ENCODE results near the gene FRMD3. TPM values are rescaled to one million over a fixed set of nuclear protein-coding genes. Genes with fewer than 3 reads are reported as not detected.

FRMD3 gene
- total RNA-seq, 1 donor from 2014 or later = 1.0 TPM

DNA sequence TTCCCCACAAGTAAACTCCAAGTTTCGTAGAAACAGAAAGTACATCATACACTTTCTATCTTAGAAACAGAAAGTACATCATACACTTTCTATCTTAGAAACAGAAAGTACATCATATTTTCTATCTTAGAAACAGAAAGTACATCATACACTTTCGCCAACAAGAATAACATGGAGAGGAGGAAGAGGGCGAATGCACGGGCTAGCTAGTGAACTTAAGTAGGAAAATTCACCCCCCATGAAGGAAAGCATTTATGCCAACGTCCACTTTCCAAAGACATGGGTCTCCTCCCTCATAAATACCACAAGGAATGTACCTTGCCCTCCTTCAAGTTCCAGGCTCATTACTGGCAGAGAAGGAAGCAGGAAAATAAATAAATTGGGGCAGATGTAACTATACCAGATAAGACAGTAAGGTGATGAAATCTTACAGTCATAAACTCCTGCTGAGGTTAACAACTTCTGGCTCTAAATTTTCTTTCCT is 64.7 kb downstream of the FRMD3 start:
- DNase-seq (ENCODE audit: low read depth) = peak; percentile 48

DNA sequence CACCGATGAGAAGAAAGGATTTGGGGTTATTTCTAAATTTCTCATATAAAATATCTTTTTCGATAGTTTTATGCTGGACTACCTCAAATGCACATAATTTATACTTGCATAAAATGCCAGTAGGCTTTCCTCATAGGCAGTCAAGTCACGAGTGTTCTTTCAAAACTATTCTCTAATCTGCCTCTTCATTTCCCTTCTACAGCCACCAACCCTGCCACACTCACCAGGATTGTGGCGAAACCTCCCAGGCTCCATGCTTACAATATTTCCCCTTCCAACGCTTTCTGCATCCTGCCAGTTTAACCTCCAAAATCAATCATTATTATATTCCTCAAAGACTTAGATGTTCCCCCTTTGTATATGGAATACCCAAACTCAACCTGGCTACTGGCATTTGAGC is 65.4 kb downstream of the FRMD3 start:
- no peak for DNase-seq (ENCODE audit: low read depth)

DNA sequence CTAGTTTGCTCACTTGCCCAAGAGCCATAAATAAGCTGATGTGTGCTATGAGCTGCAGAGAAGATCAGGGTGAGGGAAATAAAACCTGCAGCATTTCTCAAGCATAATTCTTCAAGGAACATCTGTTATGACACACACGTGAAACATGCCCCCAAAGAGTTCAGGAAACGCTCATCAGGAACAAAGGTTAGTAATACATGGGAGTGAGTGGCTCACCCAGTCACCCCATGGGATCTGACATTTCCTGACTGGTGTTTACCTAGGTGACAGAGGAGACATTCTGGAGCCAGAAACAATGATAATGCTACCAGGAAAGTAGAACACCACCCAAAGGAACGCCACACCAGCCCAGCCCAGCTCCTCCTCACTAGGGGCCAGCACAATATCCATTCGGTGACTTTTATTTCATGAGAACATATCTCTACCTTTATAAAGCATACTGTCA is 66.0 kb downstream of the FRMD3 start:
- peak; percentile 56 for DNase-seq (ENCODE audit: low read depth)

DNA sequence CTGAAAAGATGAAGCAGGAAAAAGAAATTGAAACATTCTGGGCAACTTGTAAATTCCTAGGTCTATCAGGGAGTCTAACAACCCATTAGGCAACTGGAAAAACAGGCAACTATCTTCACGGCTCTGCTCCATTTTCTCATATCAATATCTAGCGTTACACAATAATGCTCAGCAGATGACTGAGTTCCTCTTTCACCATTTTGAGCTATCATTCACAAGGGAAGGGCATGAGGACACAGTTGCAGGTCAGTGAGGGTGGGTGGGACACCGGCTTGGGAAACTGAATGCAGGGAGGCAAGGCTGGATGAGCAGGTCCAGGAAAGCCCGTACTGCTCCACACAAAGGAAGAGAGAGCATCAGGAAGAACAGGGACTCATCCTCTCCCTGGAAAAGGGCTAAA is 67.0 kb downstream of the FRMD3 start:
- DNase-seq (ENCODE audit: low read depth) = no peak

DNA sequence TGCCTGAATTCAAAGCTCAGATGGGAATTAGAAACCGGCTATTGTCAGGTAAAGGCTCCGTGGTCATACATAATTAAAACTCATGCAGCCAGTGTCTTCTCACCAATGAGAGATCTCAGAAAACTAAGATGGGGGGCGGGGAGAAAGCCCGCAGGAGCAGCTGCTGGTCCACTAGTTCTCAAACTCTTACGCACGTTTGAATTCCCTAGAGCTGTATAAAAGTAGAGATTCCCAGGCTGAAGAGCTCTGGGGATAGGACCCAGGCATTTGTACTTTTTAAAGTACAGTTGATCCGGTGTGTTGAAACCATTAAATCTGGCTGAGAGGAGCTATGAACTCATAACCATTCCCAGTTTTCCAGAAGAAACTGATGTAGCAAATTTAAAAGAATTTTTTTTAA is 68.5 kb downstream of the FRMD3 start:
- DNase-seq (ENCODE audit: low read depth) = no peak

DNA sequence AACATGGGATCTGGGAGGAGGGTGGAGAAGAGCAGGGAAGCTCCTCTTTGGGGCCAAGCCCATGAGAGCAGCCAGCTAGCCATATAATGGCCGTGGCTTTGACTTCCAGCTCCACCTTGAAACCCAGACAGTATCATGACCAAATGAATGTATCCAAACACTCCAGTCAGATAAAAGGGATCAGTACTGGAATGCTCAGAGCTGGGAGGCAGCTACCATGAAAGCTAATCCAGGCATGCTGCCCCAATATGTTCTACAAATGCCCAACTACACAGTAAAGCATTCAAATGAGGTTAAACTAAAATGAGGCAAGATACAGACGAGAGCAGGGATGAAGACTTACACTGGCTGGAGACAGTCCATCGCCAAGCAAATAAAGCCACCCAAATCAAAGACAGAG is 69.4 kb downstream of the FRMD3 start:
- DNase-seq (ENCODE audit: low read depth) = no peak

DNA sequence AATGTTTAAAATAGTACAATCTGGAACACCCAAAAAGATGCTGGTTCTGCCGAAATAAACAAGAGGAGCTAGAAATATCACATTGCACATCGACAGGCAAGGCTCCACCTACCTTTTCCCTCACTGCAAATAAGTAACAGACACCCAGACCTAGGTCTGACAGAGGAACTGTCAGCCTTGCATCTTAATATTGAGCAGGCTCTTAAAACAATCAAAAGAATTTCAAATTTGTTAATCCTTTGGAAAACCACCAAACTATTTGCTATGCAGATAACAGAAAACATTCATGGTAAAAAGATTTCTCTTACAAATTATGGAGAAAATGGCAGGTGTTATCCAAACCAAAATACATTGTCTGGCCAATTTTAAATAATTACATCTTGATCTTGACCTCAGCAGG is 71.3 kb downstream of the FRMD3 start:
- no peak for DNase-seq (ENCODE audit: low read depth)

DNA sequence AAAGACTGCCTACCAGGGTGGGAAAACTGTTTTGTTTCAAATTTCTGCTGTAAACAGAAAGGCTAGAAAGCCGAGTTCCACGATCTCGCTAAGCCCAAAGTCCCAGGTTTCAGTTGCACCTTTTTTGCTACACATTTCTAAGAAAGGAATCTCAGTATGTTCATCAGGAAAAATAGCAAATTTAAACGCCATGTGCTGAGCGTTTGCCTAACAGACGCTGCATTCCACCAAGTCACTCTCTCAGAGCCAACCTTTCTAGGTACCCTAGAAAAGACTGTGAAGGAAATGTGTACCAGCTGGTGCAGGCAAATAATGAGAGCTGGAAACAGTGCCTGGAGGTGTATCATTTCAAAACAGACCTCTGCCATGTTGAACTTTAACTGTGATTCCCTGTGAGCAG is 71.8 kb downstream of the FRMD3 start:
- DNase-seq (ENCODE audit: low read depth) = peak; percentile 36

DNA sequence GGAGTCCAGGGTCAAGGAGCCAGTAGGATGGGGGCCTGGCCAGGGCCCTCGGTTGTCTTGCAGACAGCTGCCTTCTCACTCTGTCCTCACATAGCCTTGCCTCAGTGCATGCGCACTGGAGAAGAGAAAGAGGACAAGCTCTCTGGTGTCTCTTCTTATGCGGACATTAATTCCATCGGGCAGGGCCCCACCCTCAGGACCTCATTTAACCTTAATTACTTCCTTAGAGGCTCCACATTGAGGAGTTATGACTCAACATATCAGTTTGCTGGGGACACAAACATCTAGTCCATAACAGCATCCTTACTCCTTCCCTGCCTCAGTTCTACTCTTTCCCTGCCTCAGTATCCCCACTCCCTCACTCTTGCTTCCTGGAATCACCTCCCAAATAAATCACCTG is 78.4 kb downstream of the FRMD3 start:
- no peak for DNase-seq (ENCODE audit: low read depth)

DNA sequence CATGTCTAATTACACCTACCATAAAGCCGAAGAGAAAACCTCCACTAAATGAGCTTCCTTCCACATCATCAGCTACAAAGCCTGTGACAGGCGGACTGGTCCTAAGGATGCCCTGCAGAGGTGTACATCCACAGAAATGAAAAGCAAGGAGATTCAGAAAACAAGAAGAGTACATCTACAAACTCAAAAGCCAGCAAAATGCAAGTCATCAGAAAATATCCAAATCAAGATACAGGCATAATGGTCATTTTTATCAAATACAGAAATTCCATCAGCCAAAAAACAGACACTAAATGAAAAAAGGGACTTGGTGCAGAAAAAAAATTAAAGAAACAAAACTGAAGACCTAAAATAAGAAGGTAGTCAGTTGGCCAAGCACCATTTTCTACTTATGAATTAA is 79.7 kb downstream of the FRMD3 start:
- no peak for DNase-seq (ENCODE audit: low read depth)

DNA sequence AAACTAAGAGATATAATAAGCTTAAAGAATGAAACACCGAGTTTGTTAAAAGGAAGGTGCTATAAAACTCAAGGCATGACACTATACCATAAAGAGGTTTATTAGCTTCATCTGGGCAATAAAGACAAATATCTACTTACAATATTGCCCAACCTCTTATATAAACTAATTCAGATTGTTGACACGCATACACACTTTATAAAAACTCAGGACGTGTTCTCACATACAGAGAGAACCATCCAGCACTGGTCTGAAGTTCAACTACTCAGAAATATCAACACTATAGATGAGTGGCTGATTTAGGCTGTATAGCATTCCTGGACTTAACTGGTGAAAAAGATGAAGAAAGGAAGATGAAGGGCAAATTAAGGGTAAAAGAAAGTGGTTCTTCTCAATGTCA is 81.2 kb downstream of the FRMD3 start:
- no peak for DNase-seq (ENCODE audit: low read depth)

DNA sequence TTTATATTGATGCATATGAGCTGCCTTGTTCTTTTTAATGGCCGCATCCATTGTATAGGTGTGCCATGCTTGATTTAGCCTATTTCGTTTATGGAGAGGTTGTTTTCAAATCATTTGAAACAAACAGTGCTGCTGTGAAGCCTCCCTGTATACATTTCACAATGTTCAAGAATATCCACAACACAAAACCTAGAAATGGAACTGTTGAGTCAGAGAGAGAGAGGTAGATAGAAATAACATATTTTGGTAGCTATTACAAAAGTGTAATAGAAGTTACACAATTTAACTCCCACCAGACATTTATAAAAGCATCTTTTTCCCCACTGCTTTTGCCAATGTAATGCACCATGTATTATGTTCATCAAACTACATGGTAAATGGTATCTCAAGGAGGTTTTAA is 82.0 kb downstream of the FRMD3 start:
- no peak for DNase-seq (ENCODE audit: low read depth)

DNA sequence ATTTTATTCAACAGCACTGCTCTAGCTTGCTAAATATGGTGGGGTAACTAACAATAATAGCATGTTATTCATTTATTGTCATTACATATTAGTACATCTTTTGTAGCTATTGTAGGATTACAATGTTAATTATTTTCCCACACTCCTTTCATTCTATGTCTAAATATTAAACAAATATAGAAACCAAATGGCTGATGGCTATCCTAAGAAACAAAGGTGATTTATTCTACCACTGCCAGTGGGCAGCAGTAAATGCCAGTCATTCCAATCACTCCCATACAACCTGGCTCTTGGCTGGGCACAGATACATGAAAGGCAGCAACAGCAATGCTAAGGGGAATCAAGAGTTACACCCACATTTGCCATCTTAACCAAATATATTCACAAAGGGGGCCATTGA is 84.1 kb downstream of the FRMD3 start:
- peak; percentile 71 for DNase-seq (ENCODE audit: low read depth)

DNA sequence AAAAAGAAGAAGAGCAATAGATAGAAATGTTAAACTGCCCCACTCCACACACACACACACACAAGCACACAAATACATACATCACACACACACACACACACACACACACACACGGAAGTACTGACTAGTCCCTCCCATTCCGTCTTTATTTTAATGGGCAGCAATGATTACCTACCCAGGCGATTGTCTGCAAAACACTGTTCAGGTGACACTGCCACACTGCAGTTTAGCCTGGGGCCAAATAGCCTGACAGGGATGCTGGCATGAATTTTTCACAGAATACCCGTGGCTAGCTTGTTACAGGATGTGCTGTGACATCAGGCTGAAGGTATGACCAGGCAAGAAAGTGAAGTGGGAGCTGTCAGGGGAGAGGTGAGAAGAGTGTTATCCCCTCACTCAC is 86.9 kb downstream of the FRMD3 start:
- DNase-seq (ENCODE audit: low read depth) = peak; percentile 70

DNA sequence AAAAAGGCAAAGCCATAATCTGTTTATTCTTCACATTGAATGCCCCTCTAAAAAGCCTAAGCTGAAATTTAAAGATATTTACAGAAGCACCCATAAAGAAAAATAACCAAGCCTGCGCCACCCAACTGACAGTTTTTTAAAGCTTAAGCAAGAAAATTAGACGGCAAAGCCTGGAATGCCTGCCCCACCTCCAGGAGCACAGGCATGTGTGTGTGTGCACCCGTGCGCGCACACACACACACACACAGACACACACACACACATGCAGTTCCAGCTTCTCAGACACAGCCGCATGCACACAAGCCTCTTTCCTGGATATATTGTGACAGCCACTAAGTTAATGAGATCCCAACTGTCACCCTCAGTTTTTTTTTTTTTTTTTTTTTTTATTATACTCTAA is 88.2 kb downstream of the FRMD3 start:
- no peak for DNase-seq (ENCODE audit: low read depth)

DNA sequence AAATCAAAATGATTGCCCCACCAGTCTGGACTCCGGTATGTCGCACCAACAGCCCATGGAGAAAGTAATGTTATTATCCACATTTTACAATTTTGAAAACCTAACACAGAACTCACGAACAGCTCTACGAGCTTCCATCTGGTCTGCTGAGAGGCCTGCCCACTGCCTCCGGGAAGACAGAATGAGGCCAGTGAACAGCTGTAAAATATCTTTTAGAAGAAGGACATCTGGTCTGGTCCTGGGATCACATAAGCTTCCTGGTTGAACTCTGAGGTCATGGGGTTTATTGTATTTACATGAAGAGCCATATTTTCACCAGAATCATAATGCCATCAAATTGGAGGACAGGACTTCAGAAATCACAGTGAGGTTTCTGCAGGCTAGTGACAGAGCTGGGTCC is 89.0 kb downstream of the FRMD3 start:
- no peak for DNase-seq (ENCODE audit: low read depth)

DNA sequence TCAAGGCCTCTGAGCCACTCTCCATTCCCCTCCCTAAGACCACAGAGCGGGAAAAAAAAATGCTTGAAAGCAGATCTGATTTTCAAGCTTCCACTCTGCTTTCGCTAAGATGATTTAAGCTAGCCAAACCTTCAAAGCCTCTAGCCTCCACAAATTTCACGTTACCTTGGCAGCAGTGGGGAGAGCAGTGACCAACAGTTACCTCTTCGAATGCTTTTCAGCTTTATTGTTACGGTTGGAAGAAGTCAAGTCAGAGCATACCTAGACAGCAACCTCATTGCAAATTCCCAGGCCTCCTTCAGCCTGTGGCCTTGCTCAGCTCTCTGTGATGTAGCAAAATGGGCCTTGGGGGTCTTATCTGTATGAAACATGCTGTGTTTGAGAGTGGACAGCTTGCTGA is 89.6 kb downstream of the FRMD3 start:
- DNase-seq (ENCODE audit: low read depth) = no peak

DNA sequence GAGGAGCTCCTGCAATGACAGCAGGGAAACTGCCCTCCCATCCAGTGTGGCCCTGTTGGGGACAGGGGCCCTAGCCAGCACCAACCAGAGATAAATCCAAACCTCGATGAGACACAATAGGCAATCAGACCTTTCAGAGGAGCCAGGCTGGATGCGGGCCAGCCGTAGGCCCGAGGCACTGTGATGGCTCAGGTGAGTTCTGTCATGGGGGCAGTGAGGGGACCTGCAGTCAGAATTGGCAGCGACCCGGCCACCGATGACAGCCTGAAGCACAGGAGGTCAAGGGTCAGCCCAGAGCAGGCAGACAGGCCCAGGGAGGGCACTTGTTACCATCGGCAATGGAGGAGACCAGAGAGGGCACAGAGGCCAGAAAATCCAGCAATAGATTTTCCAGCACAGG is 90.8 kb downstream of the FRMD3 start:
- no peak for DNase-seq (ENCODE audit: low read depth)

DNA sequence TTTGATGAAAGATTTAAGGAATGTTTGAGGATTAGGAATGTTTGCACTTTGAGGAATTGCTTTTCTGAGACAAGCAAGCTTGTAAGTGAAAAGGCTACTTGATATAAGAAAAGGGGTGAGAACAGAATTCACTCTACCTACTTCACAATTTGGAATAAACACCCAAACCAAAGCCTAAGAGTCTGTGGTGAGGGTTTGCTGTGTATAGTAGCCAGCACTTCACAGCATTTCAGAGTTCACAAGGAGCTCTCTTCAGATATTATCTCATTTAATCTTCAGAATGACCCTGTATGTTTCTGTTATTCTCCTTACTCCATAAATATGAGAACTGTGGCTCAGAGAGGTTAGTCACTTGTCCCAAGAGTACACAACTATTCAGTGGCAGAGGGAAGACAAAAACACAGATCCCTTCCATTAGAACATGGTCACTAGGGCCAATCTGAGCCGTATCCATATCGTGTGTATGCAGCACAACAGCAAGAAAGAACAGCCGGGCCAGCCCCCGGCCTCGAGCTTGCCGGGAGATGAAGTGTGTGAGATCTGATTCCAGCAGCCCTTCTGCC is 92.4 kb downstream of the FRMD3 start:
- DNase-seq (ENCODE audit: low read depth) = no peak

DNA sequence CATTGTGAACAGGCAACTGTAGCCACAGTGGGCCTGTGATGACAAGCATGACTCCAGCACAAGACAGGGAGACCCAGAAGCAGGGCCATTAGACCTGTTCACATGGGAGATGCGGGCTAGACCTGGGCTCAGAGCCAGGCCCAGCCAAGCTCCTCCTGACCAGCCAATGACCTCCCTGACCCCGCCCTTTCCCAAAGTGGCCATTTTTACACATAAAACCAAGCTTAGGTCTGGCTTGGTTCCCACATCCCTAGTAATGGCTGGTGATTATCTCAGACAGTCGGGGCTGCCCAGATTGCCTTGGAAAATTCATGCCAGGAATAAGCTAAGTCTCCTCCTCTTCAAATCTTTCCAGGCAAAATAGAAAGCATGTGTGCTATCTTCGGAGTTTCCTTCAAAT is 94.1 kb downstream of the FRMD3 start:
- DNase-seq (ENCODE audit: low read depth) = peak; percentile 33

DNA sequence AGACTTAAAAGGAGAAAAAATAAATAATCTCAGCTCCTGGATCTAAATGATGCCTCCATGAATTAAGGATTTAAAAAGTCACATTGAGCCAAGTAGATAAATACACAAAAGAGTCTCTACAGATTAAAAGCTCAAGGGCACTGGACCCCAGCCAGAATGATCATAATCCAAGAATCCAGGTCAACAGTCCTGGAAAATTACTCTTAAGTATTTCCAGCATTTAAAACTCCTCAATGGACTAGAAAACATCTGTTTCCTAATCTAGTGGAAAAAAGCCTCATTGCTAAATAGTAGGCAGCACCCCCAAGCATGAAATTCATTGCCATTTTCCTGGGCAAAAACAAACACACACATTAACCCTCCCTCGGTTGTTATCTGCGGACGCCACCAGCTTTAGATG is 96.8 kb downstream of the FRMD3 start:
- DNase-seq (ENCODE audit: low read depth) = no peak

DNA sequence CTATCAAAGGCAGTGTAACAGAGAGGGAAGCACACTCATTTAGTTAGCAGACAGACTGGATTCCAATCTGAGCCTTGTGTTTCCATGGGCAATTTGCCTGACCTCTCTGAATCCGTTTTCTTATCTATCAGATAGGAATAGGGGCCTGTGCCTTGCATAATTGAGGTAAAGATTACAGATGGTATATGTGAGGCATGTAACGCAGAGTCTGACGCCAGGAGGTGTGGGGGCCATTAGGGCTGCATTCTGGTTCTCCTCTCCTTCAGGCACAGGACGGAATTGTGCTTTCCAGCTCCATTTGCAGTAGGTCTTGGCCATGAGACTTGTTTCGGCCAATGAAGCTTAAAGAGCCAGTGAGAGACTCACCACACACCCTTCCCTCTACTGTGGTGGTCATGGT is 97.6 kb downstream of the FRMD3 start:
- no peak for DNase-seq (ENCODE audit: low read depth)

DNA sequence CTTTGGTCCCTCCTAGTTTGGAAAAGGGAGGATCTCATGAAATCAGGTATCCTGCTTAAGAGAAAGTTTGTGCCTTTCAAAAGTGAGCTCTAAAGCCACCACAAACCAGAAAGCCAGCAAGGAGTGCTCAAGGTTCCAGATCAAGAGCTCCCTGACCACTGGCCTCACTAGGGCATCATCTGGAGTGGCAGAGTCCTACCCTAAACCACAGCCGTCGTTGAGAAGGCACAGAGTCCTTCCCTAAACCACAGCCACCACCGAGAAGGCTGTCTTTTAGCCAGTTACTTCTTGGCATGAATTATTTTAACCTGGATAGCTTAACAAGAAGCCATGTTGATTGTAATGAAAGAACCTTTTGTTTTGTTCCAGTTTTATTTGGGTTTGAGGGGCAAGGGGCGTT is 102.9 kb downstream of the FRMD3 start:
- no peak for DNase-seq (ENCODE audit: low read depth)

DNA sequence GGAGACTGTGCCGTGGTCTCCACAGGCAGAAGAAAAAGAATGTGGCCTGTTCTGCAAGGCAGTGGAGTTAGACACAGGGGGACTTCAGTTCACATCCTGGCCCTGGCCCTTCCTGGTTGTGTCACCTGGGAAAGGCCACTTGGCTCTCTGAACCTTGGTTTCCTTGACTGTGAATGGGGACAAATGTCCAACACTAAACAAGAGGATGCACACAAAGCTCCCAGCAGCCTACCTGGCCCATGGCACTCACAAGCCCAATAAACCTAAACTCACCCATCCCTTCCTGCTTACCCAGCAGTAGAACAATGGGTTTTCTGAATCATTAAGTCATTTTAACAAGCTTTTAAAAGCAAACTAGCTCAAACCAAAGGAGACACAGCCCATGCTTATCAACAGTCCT is 103.9 kb downstream of the FRMD3 start:
- no peak for DNase-seq (ENCODE audit: low read depth)

DNA sequence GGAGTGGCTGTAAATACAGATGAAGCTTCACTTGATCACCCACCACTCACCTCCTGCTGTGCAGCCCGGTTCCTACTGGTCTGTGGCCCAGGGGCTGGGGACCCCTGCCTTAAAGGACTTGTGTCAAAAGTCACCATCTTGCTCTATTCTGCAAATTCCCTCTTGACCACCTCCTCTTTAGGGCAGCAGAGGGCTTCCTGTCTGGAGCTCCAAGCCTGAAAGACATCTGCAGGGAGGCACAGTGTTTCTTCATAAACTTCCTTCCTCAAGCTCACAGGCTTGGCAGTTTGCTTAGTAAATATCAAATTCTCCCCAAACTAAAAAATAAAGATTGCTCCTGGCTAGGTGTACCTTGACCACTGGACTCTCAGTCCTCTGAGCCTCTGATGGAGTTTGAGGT is 104.4 kb downstream of the FRMD3 start:
- no peak for DNase-seq (ENCODE audit: low read depth)
